Liver (tissue), 3 donors: ENCODE data around the gene SEZ6L2.

Experiments used
- EGR1 ChIP-seq, 2 donors: IDR thresholded peaks; 2 replicates each; pipeline ENCODE4 v1.6.1; 2016 to 2018; ENCODE audit warnings: antibody characterized with exemption in 2 of 2, low read depth in 2 of 2
- FOXA1 ChIP-seq: IDR thresholded peaks from 2 replicates; pipeline ENCODE4 v1.6.1; 2016; ENCODE audit warnings: antibody characterized with exemption
- GABPA ChIP-seq, 2 donors: IDR thresholded peaks in 1 of 2; conservative IDR thresholded peaks in 1 of 2; 2 replicates each; pipeline ENCODE4 v1.6.1; 2016; ENCODE audit warnings: antibody characterized with exemption in 2 of 2, mild to moderate bottlenecking in 1 of 2, moderate library complexity in 1 of 2
- HNF4G ChIP-seq: IDR thresholded peaks from 2 replicates; pipeline ENCODE4 v1.6.1; 2016; ENCODE audit warnings: antibody characterized with exemption
- JUND ChIP-seq, 2 donors: IDR thresholded peaks; 2 replicates each; pipeline ENCODE4 v1.6.1; 2016; ENCODE audit warnings: antibody characterized with exemption in 2 of 2
- RAD21 ChIP-seq, 2 donors: IDR thresholded peaks; 2 replicates each; pipeline ENCODE4 v1.6.1; 2016; ENCODE audit warnings: antibody characterized with exemption in 2 of 2, mild to moderate bottlenecking in 2 of 2
- SP1 ChIP-seq: IDR thresholded peaks from 2 replicates; pipeline ENCODE4 v1.6.1; 2018; ENCODE audit warnings: antibody characterized with exemption, mild to moderate bottlenecking
- TAF1 ChIP-seq: conservative IDR thresholded peaks from 2 replicates; pipeline ENCODE4 v1.6.1; 2016; ENCODE audit warnings: antibody characterized with exemption, mild to moderate bottlenecking
- YY1 ChIP-seq: IDR thresholded peaks from 2 replicates; pipeline ENCODE4 v1.6.1; 2016; ENCODE audit warnings: antibody characterized with exemption, mild to moderate bottlenecking
- TF ChIP-seq, protein P1 (sequence below): fragments of 150-350 bp; IDR thresholded peaks from 2 replicates; pipeline ENCODE4 v1.5.1; 2017; ENCODE audit warnings: improper control_type of control experiment, low read depth, low read length; ENCODE audit not compliant: missing input control
- TF ChIP-seq, protein P2 (sequence below): IDR thresholded peaks from 2 replicates; pipeline ENCODE4 v1.6.1; 2016; ENCODE audit warnings: antibody characterized with exemption
- TF ChIP-seq, protein P3 (sequence below): IDR thresholded peaks from 2 replicates; pipeline ENCODE4 v1.6.1; 2016; ENCODE audit warnings: antibody characterized with exemption
- TF ChIP-seq, protein P4 (sequence below): IDR thresholded peaks from 2 replicates; pipeline ENCODE4 v1.6.1; 2016; ENCODE audit warnings: antibody characterized with exemption, mild to moderate bottlenecking
- TF ChIP-seq, protein P5 (sequence below): IDR thresholded peaks from 2 replicates; pipeline ENCODE4 v1.6.1; 2016; ENCODE audit warnings: antibody characterized with exemption
- donor health status: healthy.
- donor health status: healthy.

DNA sequence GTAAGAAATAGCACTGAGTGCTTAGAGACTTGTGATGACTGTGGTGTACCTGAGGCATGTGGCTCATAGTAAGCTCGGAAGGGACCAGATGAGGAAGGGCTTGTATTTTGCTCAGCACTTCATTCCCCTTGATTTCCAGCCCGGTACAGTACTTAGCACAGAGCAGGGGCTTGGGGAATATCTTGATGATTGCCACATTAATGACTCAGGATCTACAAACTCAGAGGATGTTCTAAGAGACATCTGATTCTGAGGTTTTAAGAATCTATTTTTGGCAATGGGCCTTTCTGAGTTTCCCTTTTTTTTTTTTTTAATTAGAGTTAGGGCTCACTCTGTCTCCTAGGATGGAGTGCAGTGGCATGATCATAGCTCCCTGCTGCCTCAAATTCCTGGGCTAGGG, 10.0 kb upstream of the SEZ6L2 start:
- TF ChIP-seq, protein P1, sequence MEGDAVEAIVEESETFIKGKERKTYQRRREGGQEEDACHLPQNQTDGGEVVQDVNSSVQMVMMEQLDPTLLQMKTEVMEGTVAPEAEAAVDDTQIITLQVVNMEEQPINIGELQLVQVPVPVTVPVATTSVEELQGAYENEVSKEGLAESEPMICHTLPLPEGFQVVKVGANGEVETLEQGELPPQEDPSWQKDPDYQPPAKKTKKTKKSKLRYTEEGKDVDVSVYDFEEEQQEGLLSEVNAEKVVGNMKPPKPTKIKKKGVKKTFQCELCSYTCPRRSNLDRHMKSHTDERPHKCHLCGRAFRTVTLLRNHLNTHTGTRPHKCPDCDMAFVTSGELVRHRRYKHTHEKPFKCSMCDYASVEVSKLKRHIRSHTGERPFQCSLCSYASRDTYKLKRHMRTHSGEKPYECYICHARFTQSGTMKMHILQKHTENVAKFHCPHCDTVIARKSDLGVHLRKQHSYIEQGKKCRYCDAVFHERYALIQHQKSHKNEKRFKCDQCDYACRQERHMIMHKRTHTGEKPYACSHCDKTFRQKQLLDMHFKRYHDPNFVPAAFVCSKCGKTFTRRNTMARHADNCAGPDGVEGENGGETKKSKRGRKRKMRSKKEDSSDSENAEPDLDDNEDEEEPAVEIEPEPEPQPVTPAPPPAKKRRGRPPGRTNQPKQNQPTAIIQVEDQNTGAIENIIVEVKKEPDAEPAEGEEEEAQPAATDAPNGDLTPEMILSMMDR, result no peak
- TF ChIP-seq SP1 (no peak), RAD21 (IDR thresholded peaks at IDR 0.05) (no peak), GABPA (IDR thresholded peaks at IDR 0.05 in 1 of 2, conservative IDR thresholded peaks at IDR 0.05 in 1 of 2) (no peak), YY1 (no peak), TAF1 (no peak), JUND (IDR thresholded peaks at IDR 0.05) (no peak), FOXA1 (no peak), EGR1 (IDR thresholded peaks at IDR 0.05; ENCODE audit: low read depth in 2 of 2) (no peak), HNF4G (no peak)
- TF ChIP-seq, protein P2, sequence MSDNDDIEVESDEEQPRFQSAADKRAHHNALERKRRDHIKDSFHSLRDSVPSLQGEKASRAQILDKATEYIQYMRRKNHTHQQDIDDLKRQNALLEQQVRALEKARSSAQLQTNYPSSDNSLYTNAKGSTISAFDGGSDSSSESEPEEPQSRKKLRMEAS, result no peak
- TF ChIP-seq, protein P3, sequence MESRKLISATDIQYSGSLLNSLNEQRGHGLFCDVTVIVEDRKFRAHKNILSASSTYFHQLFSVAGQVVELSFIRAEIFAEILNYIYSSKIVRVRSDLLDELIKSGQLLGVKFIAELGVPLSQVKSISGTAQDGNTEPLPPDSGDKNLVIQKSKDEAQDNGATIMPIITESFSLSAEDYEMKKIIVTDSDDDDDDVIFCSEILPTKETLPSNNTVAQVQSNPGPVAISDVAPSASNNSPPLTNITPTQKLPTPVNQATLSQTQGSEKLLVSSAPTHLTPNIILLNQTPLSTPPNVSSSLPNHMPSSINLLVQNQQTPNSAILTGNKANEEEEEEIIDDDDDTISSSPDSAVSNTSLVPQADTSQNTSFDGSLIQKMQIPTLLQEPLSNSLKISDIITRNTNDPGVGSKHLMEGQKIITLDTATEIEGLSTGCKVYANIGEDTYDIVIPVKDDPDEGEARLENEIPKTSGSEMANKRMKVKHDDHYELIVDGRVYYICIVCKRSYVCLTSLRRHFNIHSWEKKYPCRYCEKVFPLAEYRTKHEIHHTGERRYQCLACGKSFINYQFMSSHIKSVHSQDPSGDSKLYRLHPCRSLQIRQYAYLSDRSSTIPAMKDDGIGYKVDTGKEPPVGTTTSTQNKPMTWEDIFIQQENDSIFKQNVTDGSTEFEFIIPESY, result no peak
- TF ChIP-seq, protein P4, sequence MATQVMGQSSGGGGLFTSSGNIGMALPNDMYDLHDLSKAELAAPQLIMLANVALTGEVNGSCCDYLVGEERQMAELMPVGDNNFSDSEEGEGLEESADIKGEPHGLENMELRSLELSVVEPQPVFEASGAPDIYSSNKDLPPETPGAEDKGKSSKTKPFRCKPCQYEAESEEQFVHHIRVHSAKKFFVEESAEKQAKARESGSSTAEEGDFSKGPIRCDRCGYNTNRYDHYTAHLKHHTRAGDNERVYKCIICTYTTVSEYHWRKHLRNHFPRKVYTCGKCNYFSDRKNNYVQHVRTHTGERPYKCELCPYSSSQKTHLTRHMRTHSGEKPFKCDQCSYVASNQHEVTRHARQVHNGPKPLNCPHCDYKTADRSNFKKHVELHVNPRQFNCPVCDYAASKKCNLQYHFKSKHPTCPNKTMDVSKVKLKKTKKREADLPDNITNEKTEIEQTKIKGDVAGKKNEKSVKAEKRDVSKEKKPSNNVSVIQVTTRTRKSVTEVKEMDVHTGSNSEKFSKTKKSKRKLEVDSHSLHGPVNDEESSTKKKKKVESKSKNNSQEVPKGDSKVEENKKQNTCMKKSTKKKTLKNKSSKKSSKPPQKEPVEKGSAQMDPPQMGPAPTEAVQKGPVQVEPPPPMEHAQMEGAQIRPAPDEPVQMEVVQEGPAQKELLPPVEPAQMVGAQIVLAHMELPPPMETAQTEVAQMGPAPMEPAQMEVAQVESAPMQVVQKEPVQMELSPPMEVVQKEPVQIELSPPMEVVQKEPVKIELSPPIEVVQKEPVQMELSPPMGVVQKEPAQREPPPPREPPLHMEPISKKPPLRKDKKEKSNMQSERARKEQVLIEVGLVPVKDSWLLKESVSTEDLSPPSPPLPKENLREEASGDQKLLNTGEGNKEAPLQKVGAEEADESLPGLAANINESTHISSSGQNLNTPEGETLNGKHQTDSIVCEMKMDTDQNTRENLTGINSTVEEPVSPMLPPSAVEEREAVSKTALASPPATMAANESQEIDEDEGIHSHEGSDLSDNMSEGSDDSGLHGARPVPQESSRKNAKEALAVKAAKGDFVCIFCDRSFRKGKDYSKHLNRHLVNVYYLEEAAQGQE, result no peak
- TF ChIP-seq, protein P5, sequence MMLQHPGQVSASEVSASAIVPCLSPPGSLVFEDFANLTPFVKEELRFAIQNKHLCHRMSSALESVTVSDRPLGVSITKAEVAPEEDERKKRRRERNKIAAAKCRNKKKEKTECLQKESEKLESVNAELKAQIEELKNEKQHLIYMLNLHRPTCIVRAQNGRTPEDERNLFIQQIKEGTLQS, result no peak
